Right lobe of liver (tissue), 6 donors: Measurements from ENCODE around the gene IQSEC1. TPM values are rescaled to one million over a fixed set of nuclear protein-coding genes. Genes with fewer than 3 reads are reported as not detected.

Source experiments
- ATAC-seq, 4 donors: fragments of 200-7000 bp; cut with Tn5 transposase; one replicate each; pipeline ENCODE4 v1.9.1; 2020; ENCODE audit warnings: mild to moderate bottlenecking in 4 of 4, moderate library complexity in 4 of 4
- DNase-seq, 3 donors: peaks; one replicate each; pipeline ENCODE4 v3.0.0-alpha.2; 2020
- H3K27ac ChIP-seq, 3 donors: fragments of 200-600 bp; one replicate each; pipeline ENCODE4 v1.8.0; 2022
- H3K27me3 ChIP-seq, 2 donors: fragments of 200-600 bp; one replicate each; pipeline ENCODE4 v1.8.0; 2022
- H3K36me3 ChIP-seq, 4 donors: fragments of 200-600 bp; sonication (generic) in 1 of 4; one replicate each; pipeline versions ENCODE4 v1.5.1 to v1.8.0; 2017 to 2022; ENCODE audit warnings: control low read depth in 1 of 4
- H3K4me1 ChIP-seq, 4 donors: fragments of 200-600 bp; sonication (generic) in 1 of 4; one replicate each; pipeline versions ENCODE4 v1.5.1 to v1.8.0; 2017 to 2022; ENCODE audit warnings: control low read depth in 1 of 4
- H3K4me3 ChIP-seq, 3 donors: fragments of 200-600 bp; one replicate each; pipeline ENCODE4 v1.8.0; 2022
- H3K9me3 ChIP-seq, 4 donors: fragments of 200-600 bp; sonication (generic) in 1 of 4; one replicate each; pipeline versions ENCODE4 v1.5.1 to v1.8.0; 2017 to 2022; ENCODE audit warnings: control low read depth in 1 of 4
- POLR2A ChIP-seq: fragments of 450-650 bp; IDR thresholded peaks from one replicate; pipeline ENCODE4 v1.6.1; 2017; ENCODE audit warnings: antibody characterized with exemption, mild to moderate bottlenecking
- WGBS: methylation state at CpG from one replicate; pipeline ENCODE4 v1.1.6; 2018; ENCODE audit warnings: low coverage, low lambda C conversion rate; ENCODE audit not compliant: insufficient coverage; ENCODE audit errors: missing lambda C conversion rate; 5-methylcytosine and 5-hydroxymethylcytosine counted together
- intact Hi-C, 2 donors: fragments of 100-400 bp; cut with DNase I; formaldehyde crosslinking; loops; one replicate each; pipeline versions ENCODE4 v1.11.2 to v1.14.1; 2022
- total RNA-seq, 6 experiments: library from RNA; depleted of rRNA in 2 of 6; stranded (reverse); fragments of >200 nt in 2 of 6; fragmentation: NEBNext Ultra II Directional in 3 of 6; extraction: Animal tissue kit (Norgen Biotek cat#: 25700) in 3 of 6; gene quantifications; one replicate each; pipeline versions ENCODE4 v1.1.0 to v1.2.4, GENCODE V29; 2016 to 2023
- TF ChIP-seq, protein P1 (sequence below), 4 donors: fragments of 200-600 bp in 3 of 4; fragments of 450-650 bp in 1 of 4; IDR thresholded peaks; one replicate each; pipeline versions ENCODE4 v1.5.1 to v1.8.0; 2016 to 2022; ENCODE audit warnings: antibody characterized with exemption in 4 of 4, mild to moderate bottlenecking in 2 of 4
- donor health status: DM: no; HTN: yes; CAD: no.
- donor health status: DM: no; HTN: no; CAD: no.
- donor health status: DM: no; HTN: no; CAD: no.
- donor health status: DM: no; HTN: yes; CAD: no.
- donor health status: DM: no; HTN: yes; CAD: no.

The IQSEC1 gene
- total RNA-seq, 6 experiments from 2014 or later: 32.1 to 61.3 (median 48.9) TPM

DNA sequence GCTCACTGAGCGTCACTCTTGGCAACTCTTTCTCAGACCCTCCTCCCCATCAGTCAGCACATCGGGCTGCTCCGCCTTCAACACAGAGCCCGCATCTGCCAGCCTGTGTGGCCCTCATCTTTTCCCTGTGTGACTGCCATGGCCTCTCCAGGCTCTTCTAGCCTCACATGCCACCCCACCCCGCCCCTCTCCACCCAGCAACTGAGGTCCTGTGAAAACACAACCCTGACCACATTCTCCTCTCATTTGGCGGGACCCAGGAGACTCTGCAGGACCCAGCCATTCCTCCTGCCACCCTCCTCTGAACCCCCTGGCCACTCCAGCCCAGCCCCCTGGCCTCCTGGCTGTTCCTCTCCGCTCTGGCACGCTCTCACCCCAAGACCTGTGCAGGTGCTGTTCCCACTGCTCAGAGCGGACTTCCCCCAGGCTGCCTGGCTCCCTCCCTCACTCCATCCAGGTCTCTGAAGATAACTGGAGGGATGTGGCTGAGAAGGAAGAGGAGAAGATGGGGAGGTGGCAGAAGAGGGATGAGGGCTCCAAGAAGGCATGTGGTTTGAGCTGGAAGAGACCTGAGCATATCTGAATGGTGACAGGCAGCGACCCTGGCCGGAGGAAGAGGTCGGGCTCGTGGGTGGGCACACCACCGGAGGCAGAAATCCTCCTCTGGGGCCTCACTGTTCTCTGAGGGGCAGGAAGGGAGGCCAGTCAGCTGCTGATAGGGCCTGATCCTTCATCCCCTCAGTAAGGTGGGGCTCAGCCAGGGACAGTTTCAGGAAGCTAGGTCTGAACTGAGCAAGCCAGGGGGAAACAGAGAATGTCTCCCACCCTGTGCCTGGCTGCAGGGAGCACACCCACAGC lies 120.7 kb downstream of the IQSEC1 start:
- Histone ChIP-seq H3K27me3 (no peaks in the 10 kb centered on the region), H3K4me1 (peaks cover 0 to 38% (median 14%) of the 10 kb centered on the region in 4 donors), H3K27ac (no peak overlapping the region), H3K36me3 (no peaks in the 10 kb centered on the region), H3K4me3 (no peak overlapping the region), H3K9me3 (no peaks in the 10 kb centered on the region)
- no peak for TF ChIP-seq POLR2A
- TF ChIP-seq, protein P1, sequence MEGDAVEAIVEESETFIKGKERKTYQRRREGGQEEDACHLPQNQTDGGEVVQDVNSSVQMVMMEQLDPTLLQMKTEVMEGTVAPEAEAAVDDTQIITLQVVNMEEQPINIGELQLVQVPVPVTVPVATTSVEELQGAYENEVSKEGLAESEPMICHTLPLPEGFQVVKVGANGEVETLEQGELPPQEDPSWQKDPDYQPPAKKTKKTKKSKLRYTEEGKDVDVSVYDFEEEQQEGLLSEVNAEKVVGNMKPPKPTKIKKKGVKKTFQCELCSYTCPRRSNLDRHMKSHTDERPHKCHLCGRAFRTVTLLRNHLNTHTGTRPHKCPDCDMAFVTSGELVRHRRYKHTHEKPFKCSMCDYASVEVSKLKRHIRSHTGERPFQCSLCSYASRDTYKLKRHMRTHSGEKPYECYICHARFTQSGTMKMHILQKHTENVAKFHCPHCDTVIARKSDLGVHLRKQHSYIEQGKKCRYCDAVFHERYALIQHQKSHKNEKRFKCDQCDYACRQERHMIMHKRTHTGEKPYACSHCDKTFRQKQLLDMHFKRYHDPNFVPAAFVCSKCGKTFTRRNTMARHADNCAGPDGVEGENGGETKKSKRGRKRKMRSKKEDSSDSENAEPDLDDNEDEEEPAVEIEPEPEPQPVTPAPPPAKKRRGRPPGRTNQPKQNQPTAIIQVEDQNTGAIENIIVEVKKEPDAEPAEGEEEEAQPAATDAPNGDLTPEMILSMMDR (IDR thresholded peaks at IDR 0.05): no peak
- DNase-seq (no peak), ATAC-seq (no peak)
- intact Hi-C loops: no loop called here
- WGBS: 85% methylated on average over 4 of the region's 14 CpGs

DNA sequence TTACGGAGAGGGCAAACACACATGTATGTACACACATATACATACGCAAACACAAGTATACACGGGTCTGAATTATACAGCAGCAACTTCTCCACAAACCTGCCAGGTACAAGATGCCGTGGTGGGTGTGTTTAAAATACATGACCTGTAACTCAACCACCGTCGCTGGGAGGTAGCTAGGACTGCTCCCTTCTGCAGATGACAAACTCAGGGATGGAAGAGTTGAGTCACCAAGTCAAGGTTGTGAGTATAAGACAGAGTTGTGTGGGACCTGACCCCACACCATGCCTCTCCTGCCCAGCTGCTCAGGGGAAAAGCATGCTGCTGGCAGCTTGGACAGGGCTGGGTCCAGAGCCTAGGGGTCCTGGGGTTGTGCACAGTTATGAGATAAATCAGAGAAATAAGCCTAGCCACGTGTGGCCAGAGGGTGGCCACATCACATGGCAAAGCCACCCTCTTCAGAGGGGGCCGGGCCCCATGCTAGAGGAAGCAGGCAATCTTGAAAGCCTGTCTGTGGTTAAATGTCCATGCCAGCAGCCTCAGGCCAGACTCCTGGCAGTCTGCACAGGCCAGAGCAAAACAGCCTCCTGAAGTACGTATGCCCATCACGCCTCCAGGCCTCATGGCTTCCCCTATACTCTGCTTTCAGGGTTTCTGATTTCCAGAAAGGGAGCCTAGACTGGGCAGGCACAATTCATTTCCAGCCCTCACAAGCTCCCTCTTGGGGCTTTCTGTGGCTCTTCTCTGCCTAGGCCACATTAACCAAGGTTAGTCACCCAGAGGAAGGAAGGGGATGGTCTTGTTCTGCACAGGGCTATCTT lies 124.1 kb downstream of the IQSEC1 start:
- no peak for TF ChIP-seq POLR2A
- TF ChIP-seq, protein P1 (IDR thresholded peaks at IDR 0.05): no peak
- no peak overlapping the region for H3K27ac ChIP-seq
- no peaks in the 10 kb centered on the region for H3K9me3 ChIP-seq
- DNase-seq (no peak), ATAC-seq (peak; percentile 15 to 37 (median 30))
- WGBS: 73% methylated on average over 7 of the region's 10 CpGs
- peaks cover 0 to 12% (median 1%) of the 10 kb centered on the region in 4 donors for H3K4me1 ChIP-seq
- no peak overlapping the region for H3K4me3 ChIP-seq
- H3K36me3 ChIP-seq: no peaks in the 10 kb centered on the region
- H3K27me3 ChIP-seq: no peaks in the 10 kb centered on the region
- intact Hi-C loops: no loop called here

DNA sequence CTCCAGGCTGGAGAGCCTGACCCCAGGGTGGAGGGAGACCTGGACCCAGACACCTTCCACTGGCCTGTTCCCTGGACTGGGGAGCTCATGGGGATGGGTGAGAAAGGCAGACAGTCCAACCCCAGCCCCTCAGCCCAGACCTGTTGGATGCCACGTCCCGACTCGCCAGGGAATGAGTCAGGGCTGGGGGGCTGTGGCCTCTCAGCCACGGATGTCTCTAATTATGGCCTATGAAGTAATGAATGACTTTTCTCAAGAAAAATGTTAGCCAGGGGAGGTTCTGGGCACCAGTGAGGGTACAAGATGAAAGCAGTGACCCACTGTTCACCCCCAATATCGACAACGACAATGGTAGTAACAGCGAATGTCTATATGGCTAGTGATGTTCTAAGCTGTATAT lies 124.9 kb downstream of the IQSEC1 start:
- Histone ChIP-seq H3K4me1 (peaks cover 0 to 19% (median 5%) of the 10 kb centered on the region in 4 donors), H3K27me3 (no peaks in the 10 kb centered on the region), H3K9me3 (no peaks in the 10 kb centered on the region), H3K36me3 (no peaks in the 10 kb centered on the region), H3K27ac (no peak overlapping the region), H3K4me3 (no peak overlapping the region)
- DNase-seq (no peak), ATAC-seq (no peak)
- intact Hi-C loops: no loop called here
- WGBS: 100% methylated on average over 2 of the region's 7 CpGs
- TF ChIP-seq POLR2A: no peak
- TF ChIP-seq, protein P1 (IDR thresholded peaks at IDR 0.05): no peak

DNA sequence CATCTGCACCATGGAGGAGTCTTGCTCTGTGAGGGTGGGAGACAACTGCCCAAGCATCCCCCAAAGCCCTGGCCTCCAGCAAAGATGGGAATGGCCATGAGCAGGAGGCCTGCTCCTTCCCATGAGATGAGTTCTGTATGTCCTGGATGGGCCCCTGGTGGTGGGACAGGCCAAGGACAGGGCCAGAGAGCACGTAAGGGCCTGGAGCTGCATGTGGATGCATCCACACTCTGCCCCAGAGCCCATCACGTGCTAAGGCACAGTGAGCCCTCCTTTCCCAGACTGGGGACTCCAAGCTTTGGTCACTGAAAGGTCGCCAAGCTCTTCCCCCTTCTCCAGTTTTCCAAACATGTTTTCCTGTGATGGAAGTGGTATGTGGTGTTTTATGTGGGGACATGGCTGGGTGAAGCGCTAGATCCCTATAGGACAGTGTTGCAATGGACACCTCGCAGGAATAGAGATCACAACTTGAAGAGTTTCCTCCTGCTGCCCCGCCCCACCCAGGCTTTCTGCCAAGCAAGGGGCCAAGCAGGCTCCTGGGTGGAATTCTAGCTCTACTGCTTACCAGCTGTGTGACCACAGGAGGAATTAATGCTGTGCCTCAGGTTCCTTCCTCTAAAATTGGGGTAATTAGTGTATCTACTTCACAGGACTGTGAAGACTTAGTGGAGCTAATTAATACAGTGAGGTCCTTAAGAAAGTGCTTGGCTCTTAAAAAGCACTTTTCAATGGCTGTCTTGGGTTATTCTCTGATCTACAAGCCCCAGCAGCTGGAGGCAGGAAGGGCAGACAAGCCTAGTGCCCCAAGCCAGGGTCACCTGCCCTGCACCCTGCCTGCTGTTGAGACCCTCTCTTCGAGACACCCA lies 125.5 kb downstream of the IQSEC1 start:
- DNase-seq: no peak
- TF ChIP-seq, protein P1 (IDR thresholded peaks at IDR 0.05): no peak
- no peak for TF ChIP-seq POLR2A
- Histone ChIP-seq H3K27ac (no peak overlapping the region), H3K36me3 (no peaks in the 10 kb centered on the region), H3K9me3 (no peaks in the 10 kb centered on the region), H3K27me3 (no peaks in the 10 kb centered on the region), H3K4me3 (no peak overlapping the region), H3K4me1 (peaks cover 0 to 21% (median 5%) of the 10 kb centered on the region in 4 donors)
- peak in 2 of 4 donors; percentile 14 to 21 for ATAC-seq
- intact Hi-C loops: no loop called here
- WGBS: 50% methylated on average over 5 of the region's 7 CpGs
